Measurements from ENCODE around the gene COA3.

- TF ChIP-seq JUND (IDR thresholded peaks at IDR 0.05), result no peak
- TF ChIP-seq CTCF (IDR thresholded peaks at IDR 0.05; ENCODE audit: low read depth, low read length, missing input control), result no peak
Observed at GRCh38 chr17:42784811-42785592, 13.5 kb downstream of the COA3 start.
